B cell (primary cell): Measurements from ENCODE around the gene ASPRV1. TPM values are rescaled to one million over a fixed set of nuclear protein-coding genes. Genes with fewer than 3 reads are reported as not detected.

Experiments used
- ATAC-seq: fragments of 200-7000 bp; cut with Tn5 transposase; one replicate; pipeline ENCODE4 v1.10.0; 2021; ENCODE audit warnings: low read depth, mild to moderate bottlenecking, moderate number of reproducible peaks, moderate library complexity
- CTCF ChIA-PET: fragments of 350-600 bp; sonication (Branson Sonifier 250); formaldehyde crosslinking; loops from one replicate; lab custom pipeline; 2021; ENCODE audit warnings: antibody characterized with exemption, inconsistent platforms; lab: Charles Lee
- POLR2A ChIA-PET: fragments of 350-600 bp; sonication (Branson Sonifier 250); formaldehyde crosslinking; loops from one replicate; lab custom pipeline; 2021; ENCODE audit warnings: antibody characterized with exemption; lab: Charles Lee
- DNase-seq: peaks from one replicate; pipeline ENCODE4 v3.0.0; 2013
- H2AFZ ChIP-seq: 2 replicates; pipeline ENCODE4 v1.6.1; 2012; ENCODE audit warnings: mild to moderate bottlenecking, low read depth, low read length; ENCODE audit not compliant: insufficient read depth, poor library complexity, severe bottlenecking
- H3K27ac ChIP-seq, 2 donors: 1 replicate in 1 of 2; 2 replicates in 1 of 2; pipeline ENCODE4 v1.5.1; 2012 to 2013; ENCODE audit warnings: low read length in 2 of 2, mild to moderate bottlenecking in 2 of 2, moderate library complexity in 1 of 2
- H3K27me3 ChIP-seq, 4 experiments: fragments of 200-600 bp in 1 of 4; sonication (generic) in 1 of 4; replicated peaks in 1 of 4; 1 replicate in 2 of 4; 2 replicates in 2 of 4; pipeline versions ENCODE4 v1.6.1 to v1.7.0; 2013 to 2016; ENCODE audit warnings: low read length in 3 of 4, mild to moderate bottlenecking in 2 of 4, mixed read lengths in 1 of 4, moderate library complexity in 1 of 4; ENCODE audit not compliant: insufficient read depth in 4 of 4, control insufficient read depth in 3 of 4; ENCODE audit errors: control extremely low read depth in 1 of 4
- H3K36me3 ChIP-seq, 2 experiments: replicated peaks in 1 of 2; 1 replicate in 1 of 2; 2 replicates in 1 of 2; pipeline versions ENCODE4 v1.6.1 to v1.7.1; 2013; ENCODE audit warnings: low read length in 1 of 2; ENCODE audit not compliant: insufficient read depth in 2 of 2, control insufficient read depth in 1 of 2; ENCODE audit errors: control extremely low read depth in 1 of 2, extremely low read depth in 1 of 2
- H3K4me1 ChIP-seq, 2 donors: fragments of 200-600 bp in 1 of 2; sonication (generic) in 1 of 2; 1 replicate in 1 of 2; 2 replicates in 1 of 2; pipeline versions ENCODE4 v1.5.1 to v1.6.1; 2013 to 2017; ENCODE audit warnings: low read length in 2 of 2; ENCODE audit not compliant: control insufficient read depth in 2 of 2, insufficient read depth in 2 of 2
- H3K4me2 ChIP-seq: replicated peaks from 2 replicates; pipeline ENCODE3; 2012; ENCODE audit warnings: mild to moderate bottlenecking, low read depth, low read length; ENCODE audit not compliant: poor library complexity, severe bottlenecking
- H3K4me3 ChIP-seq, 5 experiments: fragments of 200-600 bp in 1 of 5; sonication (generic) in 1 of 5; 1 replicate in 3 of 5; 2 replicates in 2 of 5; pipeline versions ENCODE4 v1.5.1 to v1.7.0; 2011 to 2016; ENCODE audit warnings: low read length in 4 of 5, mild to moderate bottlenecking in 4 of 5, low read depth in 2 of 5, control low read depth in 1 of 5, moderate library complexity in 1 of 5; ENCODE audit not compliant: insufficient read depth in 1 of 5; ENCODE audit errors: control extremely low read depth in 1 of 5, extremely low read depth in 1 of 5
- H3K79me2 ChIP-seq: fragments of 200-600 bp; sonication (generic); one replicate; pipeline ENCODE4 v1.6.0; 2016; ENCODE audit warnings: low read length; ENCODE audit not compliant: control insufficient read depth, insufficient read depth
- H3K9ac ChIP-seq: fragments of 200-600 bp; sonication (generic); 2 replicates; pipeline ENCODE4 v1.6.1; 2017; ENCODE audit warnings: mild to moderate bottlenecking, low read length, moderate library complexity
- H3K9me3 ChIP-seq, 3 donors: one replicate each; pipeline versions ENCODE4 v1.6.1 to v1.7.1; 2013; ENCODE audit warnings: low read length in 2 of 3; ENCODE audit not compliant: control insufficient read depth in 2 of 3, insufficient read depth in 1 of 3; ENCODE audit errors: control extremely low read depth in 1 of 3
- H4K20me1 ChIP-seq: 2 replicates; pipeline ENCODE4 v1.6.0; 2012; ENCODE audit warnings: mild to moderate bottlenecking, low read length; ENCODE audit not compliant: insufficient read depth, control insufficient read depth, poor library complexity, severe bottlenecking
- H3K27ac Mint-ChIP-seq: one replicate; pipeline ENCODE4 v1.8.0; 2021; ENCODE audit warnings: mixed read lengths
- H3K27me3 Mint-ChIP-seq: one replicate; pipeline ENCODE4 v1.8.0; 2021; ENCODE audit warnings: mixed read lengths
- H3K4me1 Mint-ChIP-seq: one replicate; pipeline ENCODE4 v1.8.0; 2021; ENCODE audit warnings: mixed read lengths
- H3K4me3 Mint-ChIP-seq: one replicate; pipeline ENCODE4 v1.8.0; 2021; ENCODE audit warnings: mixed read lengths
- H3K9me3 Mint-ChIP-seq: one replicate; pipeline ENCODE4 v1.8.0; 2022; ENCODE audit warnings: mixed read lengths; ENCODE audit not compliant: insufficient read depth
- CTCF ChIP-seq: fragments of 200-600 bp; IDR thresholded peaks from one replicate; pipeline ENCODE4 v1.8.0; 2022; ENCODE audit warnings: antibody characterized with exemption, mild to moderate bottlenecking
- EZH2 ChIP-seq: IDR thresholded peaks from 2 replicates; pipeline ENCODE4 v1.6.1; 2012; ENCODE audit warnings: borderline replicate concordance, low read depth, mild to moderate bottlenecking, moderate library complexity, low read length; ENCODE audit not compliant: insufficient read depth, poor library complexity, severe bottlenecking
- WGBS: methylation state at CpG from one replicate; pipeline ENCODE4 v1.1.5; 2013; ENCODE audit warnings: missing lambda C conversion rate; ENCODE audit not compliant: insufficient coverage; 5-methylcytosine and 5-hydroxymethylcytosine counted together
- intact Hi-C: fragments of 100-400 bp; cut with micrococcal nuclease; formaldehyde crosslinking; loops from one replicate; pipeline ENCODE4 v1.10.0; 2022
- polyA plus RNA-seq: library from polyadenylated mRNA; depleted of rRNA; stranded (reverse); fragments of >200 nt; gene quantifications from 2 replicates; pipeline ENCODE4 v1.2.3, GENCODE V29; 2012
- total RNA-seq, 2 donors: library from RNA; stranded (reverse); fragments of 120-200 nt in 1 of 2; gene quantifications; 1 replicate in 1 of 2; 2 replicates in 1 of 2; pipeline versions ENCODE4 v1.2.3 to v1.2.4, GENCODE V29; 2013 to 2022

Gene ASPRV1
- total and polyA plus RNA-seq, 2 donors (not counting 1 experiment from before 2014, with no cell fraction given) = 1.1 TPM

- 96% methylated on average over 6 of the region's 6 CpGs for WGBS
- Histone ChIP-seq H3K27me3 (no peaks in the 10 kb centered on the region), H3K79me2 (no peaks in the 10 kb centered on the region), H4K20me1 (no peaks in the 10 kb centered on the region), H3K9ac (no peak overlapping the region), H3K36me3 (peaks cover 0 to 6% of the 10 kb centered on the region in 2 experiments), H3K27ac (no peak overlapping the region), H3K4me3 (no peak overlapping the region), H2AFZ (no peak overlapping the region), H3K4me2 (no peak overlapping the region), H3K4me1 (no peaks in the 10 kb centered on the region), H3K9me3 (no peaks in the 10 kb centered on the region)
- TF ChIP-seq EZH2 (no peak), CTCF (no peak)
- Mint-ChIP-seq H3K4me1 (peaks cover 7% of the 10 kb centered on the region), H3K4me3 (no peak overlapping the region), H3K27ac (no peak overlapping the region), H3K9me3 (no peaks in the 10 kb centered on the region), H3K27me3 (no peaks in the 10 kb centered on the region)
- ATAC-seq = no peak
- intact Hi-C loops = no loop called here
- DNase-seq = no peak
- ChIA-PET CTCF (no interaction called here), POLR2A (no interaction called here)
Measured at GRCh38 chr2:69998761-69999160, 37.3 kb upstream of the ASPRV1 start.

- Histone ChIP-seq H3K79me2 (no peaks in the 10 kb centered on the region), H3K9me3 (no peaks in the 10 kb centered on the region), H3K27ac (no peak overlapping the region), H3K9ac (no peak overlapping the region), H3K4me1 (no peaks in the 10 kb centered on the region), H3K27me3 (no peaks in the 10 kb centered on the region), H3K4me2 (no peak overlapping the region), H4K20me1 (no peaks in the 10 kb centered on the region), H2AFZ (no peak overlapping the region), H3K4me3 (no peak overlapping the region), H3K36me3 (peaks cover 0 to 6% of the 10 kb centered on the region in 2 experiments)
- Mint-ChIP-seq H3K4me1 (peaks cover 2% of the 10 kb centered on the region), H3K9me3 (no peaks in the 10 kb centered on the region), H3K4me3 (no peak overlapping the region), H3K27ac (no peak overlapping the region), H3K27me3 (no peaks in the 10 kb centered on the region)
- CTCF ChIA-PET = interaction anchor here (0.7 kb wide), 1 partner anchor 11 kb away, joined by 3 read pairs; no protein-coding TSS in a partner anchor
- ATAC-seq (no peak), DNase-seq (no peak)
- POLR2A ChIA-PET = no interaction called here
- WGBS = 84% methylated on average over 10 of the region's 11 CpGs
- intact Hi-C loops = no loop called here
- TF ChIP-seq EZH2 = no peak
- no peak for TF ChIP-seq CTCF
Measured at GRCh38 chr2:69997015-69997830, 35.8 kb upstream of the ASPRV1 start.
